ENCODE measurements around the gene ZNF292. TPM values are rescaled to one million over a fixed set of nuclear protein-coding genes. Genes with fewer than 3 reads are reported as not detected.
A peak's percentile ranks its signal among the peaks of the same experiment; 100 is the strongest.
"Not testable (repeated sequence)": the region's sequence is repeated elsewhere in the genome, so short reads cannot be mapped to it uniquely, and the experiment has no call there.

ZNF292 gene
- polyA plus RNA-seq, 4 donors, result 39.3 to 46.8 (median 41.6) TPM

- no peak for DNase-seq (ENCODE audit: low read depth in 4 of 4, low spot score in 3 of 4)
These were observed 106.2 kb downstream of the ZNF292 start for GRCh38 chr6:87261534-87261933.

GRCh38 chr6:87264481-87264880 lies 109.1 kb downstream of the ZNF292 start:
- DNase-seq (ENCODE audit: low read depth in 4 of 4, low spot score in 3 of 4), result no peak

- no peak for DNase-seq (ENCODE audit: low read depth in 4 of 4, low spot score in 3 of 4)
These were observed 119.4 kb downstream of the ZNF292 start for GRCh38 chr6:87274660-87275274.

GRCh38 chr6:87276624-87277023 lies 121.3 kb downstream of the ZNF292 start:
- DNase-seq (ENCODE audit: low read depth in 4 of 4, low spot score in 3 of 4), result no peak

GRCh38 chr6:87277123-87277522 lies 121.8 kb downstream of the ZNF292 start:
- DNase-seq (ENCODE audit: low read depth in 4 of 4, low spot score in 3 of 4), result no peak

- peak in 1 of 4 donors; percentile 4 for DNase-seq (ENCODE audit: low read depth in 4 of 4, low spot score in 3 of 4)
These were observed 123.8 kb downstream of the ZNF292 start for GRCh38 chr6:87279196-87279595.

GRCh38 chr6:87281426-87281825 lies 126.1 kb downstream of the ZNF292 start:
- no peak for DNase-seq (ENCODE audit: low read depth in 4 of 4, low spot score in 3 of 4)

- no peak for DNase-seq (ENCODE audit: low read depth in 4 of 4, low spot score in 3 of 4)
These were observed 127.4 kb downstream of the ZNF292 start for GRCh38 chr6:87282743-87283142.

GRCh38 chr6:87283461-87283860 lies 128.1 kb downstream of the ZNF292 start:
- DNase-seq (ENCODE audit: low read depth in 4 of 4, low spot score in 3 of 4), result no peak

- no peak for DNase-seq (ENCODE audit: low read depth in 4 of 4, low spot score in 3 of 4)
These were observed 131.9 kb downstream of the ZNF292 start for GRCh38 chr6:87287251-87287650.

- no peak for DNase-seq (ENCODE audit: low read depth in 4 of 4, low spot score in 3 of 4)
These were observed 134.2 kb downstream of the ZNF292 start for GRCh38 chr6:87289571-87289970.

GRCh38 chr6:87291883-87292282 lies 136.5 kb downstream of the ZNF292 start:
- DNase-seq (ENCODE audit: low read depth in 4 of 4, low spot score in 3 of 4), result no peak

- no peak for DNase-seq (ENCODE audit: low read depth in 4 of 4, low spot score in 3 of 4)
These were observed 138.2 kb downstream of the ZNF292 start for GRCh38 chr6:87293526-87293925.

- no peak for DNase-seq (ENCODE audit: low read depth in 4 of 4, low spot score in 3 of 4)
These were observed 141.8 kb downstream of the ZNF292 start for GRCh38 chr6:87297119-87297518.

GRCh38 chr6:87301277-87301676 lies 145.9 kb downstream of the ZNF292 start:
- DNase-seq (ENCODE audit: low read depth in 4 of 4, low spot score in 3 of 4), result not testable (repeated sequence)

GRCh38 chr6:87308970-87309369 lies 153.6 kb downstream of the ZNF292 start:
- DNase-seq (ENCODE audit: low read depth in 4 of 4, low spot score in 3 of 4), result no peak

- no peak for DNase-seq (ENCODE audit: low read depth in 4 of 4, low spot score in 3 of 4)
These were observed 157.5 kb downstream of the ZNF292 start for GRCh38 chr6:87312860-87313259.

Other genes with a start within 250 kb of the ZNF292 start
- gene HTR1E, start 218.0 kb upstream of the ZNF292 start, polyA plus RNA-seq (ENCODE audit: insufficient read length in 4 of 4), result 1 to 10 TPM in 1 of 4 donors, under 1 TPM in 3; 0.58 to 4.1 (median 0.81) TPM
- gene CGA, start 60.5 kb upstream of the ZNF292 start, polyA plus RNA-seq (ENCODE audit: insufficient read length in 4 of 4), result 1 to 10 TPM in 1 of 4 donors, under 1 TPM in 2, not detected in 1; 0.37 to 2.6 (median 0.56) TPM
- 10 to 100 TPM; 20.8 to 24.3 (median 21.6) TPM for gene SMIM8, start 167.0 kb downstream of the ZNF292 start, polyA plus RNA-seq (ENCODE audit: insufficient read length in 4 of 4)
- under 1 TPM in 2 of 4 donors, not detected in 2; 0.17 to 0.32 TPM for gene GJB7, start 173.7 kb downstream of the ZNF292 start, polyA plus RNA-seq (ENCODE audit: insufficient read length in 4 of 4)
- gene C6orf163, start 189.2 kb downstream of the ZNF292 start, polyA plus RNA-seq (ENCODE audit: insufficient read length in 4 of 4), result 1 to 10 TPM; 2.8 to 4.7 (median 3.8) TPM

Data from left renal pelvis (tissue), 4 donors.